ENCODE data around the gene SHANK2. TPM values are rescaled to one million over a fixed set of nuclear protein-coding genes. Genes with fewer than 3 reads are reported as not detected.

The SHANK2 gene
- total RNA-seq, 1 donor from 2014 or later = not detected

DNA sequence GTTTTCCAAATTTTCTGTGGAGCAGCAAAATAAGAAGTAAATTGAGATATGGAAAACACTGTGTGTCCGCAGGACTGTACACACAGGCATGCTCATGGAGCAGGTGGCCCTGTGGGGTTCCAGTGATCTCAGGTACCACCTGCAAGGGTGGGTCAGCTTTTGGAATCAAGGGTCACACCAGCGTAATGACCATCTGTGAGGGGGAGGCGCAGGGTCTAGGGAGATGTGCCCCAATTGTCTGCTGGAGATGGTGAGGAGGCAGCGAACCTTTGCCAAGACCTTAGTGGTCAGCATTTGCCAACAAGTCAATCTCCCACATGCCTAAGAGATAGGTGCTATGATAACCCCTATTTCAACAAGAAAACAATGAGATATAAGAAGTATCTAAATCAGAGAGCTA, 49.4 kb downstream of the SHANK2 start:
- intact Hi-C loops (cut with micrococcal nuclease) = no loop called here

DNA sequence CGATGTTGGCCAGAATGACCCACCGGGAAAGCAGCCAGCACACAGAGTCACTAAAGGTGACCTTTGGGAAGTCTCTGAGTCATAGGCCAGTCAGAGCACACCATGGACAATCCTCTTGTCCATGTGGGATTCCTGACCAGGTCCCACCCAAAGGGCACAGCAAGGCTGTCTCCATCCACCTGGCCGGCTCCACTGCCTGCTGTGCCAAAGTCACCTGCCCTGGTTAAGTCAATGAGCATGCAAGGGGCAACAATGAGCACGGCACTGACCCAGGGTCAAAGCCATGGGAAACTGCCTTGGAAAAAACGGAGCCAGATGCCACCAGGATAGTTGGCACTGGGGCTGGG, 49.8 kb downstream of the SHANK2 start:
- intact Hi-C loops (cut with micrococcal nuclease) = no loop called here

Other genes with a start within 250 kb of the SHANK2 start
- gene DHCR7, start 195.8 kb upstream of the SHANK2 start, total RNA-seq = 47.0 and 51.1 TPM in 2 replicates
- gene NADSYN1, start 200.6 kb upstream of the SHANK2 start, total RNA-seq = 109 and 112 TPM in 2 replicates

All from T-helper 2 cell treated with Interferon-gamma antibody and Interleukin-4, amounts not matched to agents 100 ng/mL and 5 ng/mL, for 36 hours (primary cell).